GM12801 (cell line): ENCODE measurements around the gene RAB7B.
A peak's percentile ranks its signal among the peaks of the same experiment; 100 is the strongest.

Source experiments
- TF ChIP-seq, protein P1 (sequence below): IDR thresholded peaks from one replicate; pipeline ENCODE4 v1.5.1; 2011; ENCODE audit warnings: control low read depth; ENCODE audit not compliant: insufficient read length; ENCODE audit errors: extremely low read depth

Gene RAB7B

DNA sequence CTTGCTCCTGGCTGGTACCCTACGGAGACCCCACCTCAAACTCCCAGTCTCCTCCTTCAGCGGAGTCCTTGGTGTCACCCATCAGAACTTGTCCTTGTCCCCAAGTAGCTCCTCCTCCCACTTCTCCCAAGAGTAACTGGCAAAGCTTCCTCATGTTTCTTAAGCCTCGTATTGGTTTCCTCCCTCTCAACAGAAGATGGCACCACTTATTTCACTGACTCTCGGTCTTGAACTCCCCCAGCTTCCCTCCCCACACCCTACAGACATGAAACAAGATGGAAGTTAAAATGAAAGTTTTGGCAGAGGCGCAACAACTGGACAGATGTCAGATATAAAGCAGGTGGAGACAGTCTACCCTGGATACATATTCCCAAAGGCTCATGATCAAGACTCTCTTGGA is 13.4 kb downstream of the RAB7B start:
- TF ChIP-seq, protein P1, sequence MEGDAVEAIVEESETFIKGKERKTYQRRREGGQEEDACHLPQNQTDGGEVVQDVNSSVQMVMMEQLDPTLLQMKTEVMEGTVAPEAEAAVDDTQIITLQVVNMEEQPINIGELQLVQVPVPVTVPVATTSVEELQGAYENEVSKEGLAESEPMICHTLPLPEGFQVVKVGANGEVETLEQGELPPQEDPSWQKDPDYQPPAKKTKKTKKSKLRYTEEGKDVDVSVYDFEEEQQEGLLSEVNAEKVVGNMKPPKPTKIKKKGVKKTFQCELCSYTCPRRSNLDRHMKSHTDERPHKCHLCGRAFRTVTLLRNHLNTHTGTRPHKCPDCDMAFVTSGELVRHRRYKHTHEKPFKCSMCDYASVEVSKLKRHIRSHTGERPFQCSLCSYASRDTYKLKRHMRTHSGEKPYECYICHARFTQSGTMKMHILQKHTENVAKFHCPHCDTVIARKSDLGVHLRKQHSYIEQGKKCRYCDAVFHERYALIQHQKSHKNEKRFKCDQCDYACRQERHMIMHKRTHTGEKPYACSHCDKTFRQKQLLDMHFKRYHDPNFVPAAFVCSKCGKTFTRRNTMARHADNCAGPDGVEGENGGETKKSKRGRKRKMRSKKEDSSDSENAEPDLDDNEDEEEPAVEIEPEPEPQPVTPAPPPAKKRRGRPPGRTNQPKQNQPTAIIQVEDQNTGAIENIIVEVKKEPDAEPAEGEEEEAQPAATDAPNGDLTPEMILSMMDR, result no peak

DNA sequence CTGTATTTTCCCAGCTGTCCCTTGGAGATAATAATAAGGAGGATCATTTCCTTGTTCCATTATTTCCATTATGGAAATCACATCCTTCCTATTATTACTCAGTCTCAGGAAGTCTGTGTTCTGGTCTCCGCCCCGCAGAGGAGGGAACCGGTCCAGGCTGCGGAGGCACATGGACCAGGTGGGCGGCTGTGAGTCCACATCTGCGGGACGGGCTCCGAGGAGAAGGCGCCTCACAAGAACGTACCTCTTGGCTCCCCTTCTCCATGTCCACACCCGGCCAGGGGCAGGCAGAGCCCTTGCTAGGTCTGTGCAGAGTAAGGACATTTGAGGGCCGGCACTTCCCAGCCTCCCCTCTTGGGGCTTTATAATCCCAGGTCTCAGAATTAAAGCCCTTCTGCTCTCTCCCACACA is 14.6 kb downstream of the RAB7B start:
- TF ChIP-seq, protein P1, result no peak

DNA sequence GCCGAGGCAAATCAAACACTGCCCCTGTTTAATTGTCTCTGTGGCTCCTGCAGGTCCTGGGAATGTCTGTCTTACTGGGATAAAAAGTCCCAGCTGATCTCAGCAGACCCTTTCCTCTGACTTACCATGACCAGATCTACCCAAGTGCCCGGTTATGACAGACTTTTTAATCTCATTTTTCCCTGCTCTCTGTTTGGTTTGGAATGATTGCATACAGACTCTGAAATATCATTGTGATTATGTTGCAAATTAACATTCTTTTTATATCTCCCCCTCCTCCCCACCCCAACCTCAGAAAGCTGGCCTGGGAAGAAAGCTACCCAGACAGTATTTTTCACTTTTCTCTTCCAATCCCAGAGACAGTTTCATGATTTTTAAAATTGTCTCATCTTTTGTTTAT is 16.3 kb downstream of the RAB7B start:
- TF ChIP-seq, protein P1, result no peak

DNA sequence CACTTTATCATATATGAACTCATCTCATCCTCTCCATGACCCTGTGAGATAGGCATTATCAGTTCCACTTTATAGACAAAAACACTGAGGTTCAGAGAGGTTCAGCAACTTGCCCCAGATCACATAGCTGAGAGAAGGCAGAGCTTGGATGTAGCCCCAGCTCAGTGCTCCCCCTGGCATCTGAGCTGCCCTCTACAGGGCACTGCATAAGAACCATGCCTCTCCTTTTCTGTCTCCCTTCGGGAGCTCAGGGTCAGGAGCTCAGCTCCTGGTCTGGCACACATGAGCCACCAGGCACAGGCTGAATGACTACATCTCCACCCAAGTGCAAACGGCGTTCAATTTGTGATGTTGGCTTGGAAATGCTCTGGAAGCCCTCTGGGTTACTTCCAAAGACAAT is 16.9 kb downstream of the RAB7B start:
- TF ChIP-seq, protein P1, result no peak

DNA sequence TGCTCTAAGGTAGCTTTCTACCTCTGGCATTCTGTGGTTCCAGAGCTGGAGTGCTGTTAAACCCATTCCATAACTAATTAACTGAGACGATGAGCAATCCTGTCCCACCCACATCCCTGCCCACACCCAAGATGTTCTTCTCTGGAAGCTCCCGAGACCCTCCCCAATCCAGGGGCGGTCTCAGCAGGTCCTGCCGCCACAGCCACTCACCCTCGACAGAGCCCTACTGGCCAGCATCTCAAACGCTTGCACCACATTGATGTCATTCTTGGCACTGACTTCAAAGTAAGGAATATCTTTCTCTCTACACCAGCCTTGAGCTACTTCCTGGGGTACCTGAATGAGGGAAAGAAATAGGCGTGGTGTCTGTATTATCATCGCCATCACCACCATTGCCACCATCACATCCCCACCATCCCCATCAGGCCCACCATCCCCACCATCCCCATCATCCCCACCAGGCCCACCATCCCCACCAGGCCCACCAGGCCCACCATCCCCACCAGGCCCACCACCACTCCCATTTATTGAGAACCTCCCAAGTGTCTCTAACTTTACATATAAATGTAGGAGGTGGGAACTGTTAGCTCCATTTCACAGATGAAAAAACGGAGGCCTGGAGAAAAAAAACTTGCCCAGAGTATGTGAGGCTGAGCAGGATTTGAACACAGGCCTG is 17.7 kb downstream of the RAB7B start:
- TF ChIP-seq, protein P1, result no peak

DNA sequence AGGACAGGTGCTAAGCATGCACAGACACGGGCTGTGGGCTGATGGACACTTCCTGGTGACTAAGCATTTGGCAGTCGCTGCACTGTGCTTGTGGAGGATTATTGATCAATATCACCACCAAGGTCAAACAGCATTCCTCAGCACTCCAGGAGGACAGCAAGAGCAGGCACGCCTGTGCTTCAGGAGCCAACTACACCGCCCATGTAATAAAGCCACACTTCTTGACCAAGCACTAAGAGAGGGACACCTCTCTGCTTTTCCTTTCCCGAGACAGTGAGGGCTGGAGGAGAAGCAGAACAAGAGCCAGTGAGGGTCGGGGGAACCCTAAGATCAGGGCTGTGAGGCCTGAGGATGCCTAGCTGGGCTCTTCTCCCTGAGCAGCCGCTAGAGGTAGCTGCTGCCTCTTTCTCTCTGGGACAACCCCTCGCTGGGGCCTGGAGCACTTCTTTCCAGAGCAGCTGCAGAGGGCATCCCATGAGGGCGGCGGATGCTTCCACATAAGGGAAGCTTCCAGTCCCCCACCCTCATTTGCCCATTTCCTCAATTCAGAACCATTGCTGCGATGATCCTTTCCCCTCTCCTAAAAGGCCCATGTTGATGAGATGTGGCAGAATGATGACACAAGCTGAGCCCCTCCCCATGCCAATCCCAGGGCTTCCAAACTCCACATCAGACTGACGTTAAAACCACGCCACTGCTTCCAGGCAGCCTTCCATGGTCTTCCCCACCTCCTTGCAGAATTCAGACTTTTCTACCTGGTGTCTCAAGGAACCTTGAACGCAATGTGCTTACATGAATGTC is 19.1 kb downstream of the RAB7B start:
- TF ChIP-seq, protein P1, result peak; percentile 30

DNA sequence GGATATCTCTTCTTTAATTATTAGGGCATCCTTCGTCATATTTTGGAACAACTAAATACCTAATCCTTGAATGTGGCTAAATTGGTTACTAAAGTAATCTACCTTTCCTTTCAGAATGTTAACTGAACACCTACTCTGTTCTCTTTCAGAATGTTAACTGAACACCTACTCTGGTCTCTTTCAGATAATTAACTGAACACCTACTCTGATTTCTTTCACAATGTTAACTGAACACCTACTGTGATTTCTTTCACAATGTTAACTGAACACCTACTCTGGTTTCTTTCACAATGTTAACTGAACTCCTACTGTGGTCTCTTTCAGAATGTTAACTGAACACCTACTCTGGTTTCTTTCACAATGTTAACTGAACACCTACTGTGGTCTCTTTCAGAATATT is 21.9 kb downstream of the RAB7B start:
- TF ChIP-seq, protein P1, result no peak
